OCI-LY1 (cell line): ENCODE data around the gene TPM2.

Experiments used
- H2AFZ ChIP-seq: fragments of 200-600 bp; sonication (generic), shearing (Covaris generic); 2 replicates; pipeline ENCODE4 v1.6.0; 2014; ENCODE audit warnings: antibody characterized with exemption, mild to moderate bottlenecking, low read length
- H3F3A ChIP-seq: fragments of 200-600 bp; sonication (generic), shearing (Covaris generic); 2 replicates; pipeline ENCODE4 v1.6.0; 2014; ENCODE audit warnings: mild to moderate bottlenecking, antibody characterized with exemption, low read length, moderate library complexity; ENCODE audit not compliant: insufficient read depth
- H3K27ac ChIP-seq: fragments of 200-600 bp; sonication (generic); 2 replicates; pipeline ENCODE4 v1.5.1; 2014; ENCODE audit warnings: low read length, mixed run types, mild to moderate bottlenecking, low read depth; ENCODE audit not compliant: poor library complexity, severe bottlenecking
- H3K27me3 ChIP-seq: fragments of 200-600 bp; sonication (generic); 2 replicates; pipeline ENCODE4 v1.6.0; 2014; ENCODE audit warnings: antibody characterized with exemption, mild to moderate bottlenecking, low read length, moderate library complexity; ENCODE audit not compliant: insufficient read depth
- H3K36me3 ChIP-seq: fragments of 200-600 bp; sonication (generic); 2 replicates; pipeline ENCODE4 v1.6.1; 2014; ENCODE audit warnings: mild to moderate bottlenecking, antibody characterized with exemption, low read length, moderate library complexity, mixed read lengths; ENCODE audit not compliant: insufficient read depth
- H3K4me1 ChIP-seq: fragments of 200-600 bp; sonication (generic); 2 replicates; pipeline ENCODE4 v1.5.1; 2014; ENCODE audit warnings: mild to moderate bottlenecking, low read length, moderate library complexity; ENCODE audit not compliant: insufficient read depth, severe bottlenecking
- H3K4me2 ChIP-seq: fragments of 200-600 bp; sonication (generic), shearing (Covaris generic); 2 replicates; pipeline ENCODE4 v1.6.1; 2014; ENCODE audit warnings: low read length
- H3K4me3 ChIP-seq: fragments of 200-600 bp; sonication (generic); 2 replicates; pipeline ENCODE4 v1.5.1; 2014; ENCODE audit warnings: low read length, low read depth, mild to moderate bottlenecking, mixed read lengths; ENCODE audit not compliant: poor library complexity, severe bottlenecking
- H3K79me2 ChIP-seq: fragments of 200-600 bp; shearing (Covaris generic); 2 replicates; pipeline ENCODE4 v1.6.1; 2016; ENCODE audit warnings: mixed run types, low read length, mixed read lengths; ENCODE audit not compliant: insufficient read depth
- H3K9ac ChIP-seq: fragments of 200-600 bp; sonication (generic), shearing (Covaris generic); 2 replicates; pipeline ENCODE4 v1.6.1; 2014; ENCODE audit warnings: mild to moderate bottlenecking, low read length, mixed read lengths
- H3K9me2 ChIP-seq: fragments of 200-600 bp; sonication (generic), shearing (Covaris generic); 2 replicates; pipeline ENCODE4 v1.6.1; 2014; ENCODE audit warnings: low read depth, mild to moderate bottlenecking, low read length, mixed read lengths
- H3K9me3 ChIP-seq: fragments of 200-600 bp; shearing (Covaris generic); 2 replicates; pipeline ENCODE4 v1.6.1; 2014; ENCODE audit warnings: low read length, mixed read lengths
- H4K20me1 ChIP-seq: fragments of 200-600 bp; sonication (generic), shearing (Covaris generic); 2 replicates; pipeline ENCODE4 v1.6.0; 2016; ENCODE audit warnings: mild to moderate bottlenecking, low read length; ENCODE audit not compliant: insufficient read depth
- EZH2 ChIP-seq: fragments of 200-600 bp; sonication (generic), shearing (Covaris generic); IDR thresholded peaks from 2 replicates; pipeline ENCODE4 v1.8.0; 2017; ENCODE audit warnings: borderline replicate concordance, mixed run types, mild to moderate bottlenecking, antibody characterized with exemption, low read length, moderate library complexity, mixed read lengths
- TF ChIP-seq, protein P1 (sequence below): fragments of 200-600 bp; sonication (generic), shearing (Covaris generic); IDR thresholded peaks from 2 replicates; pipeline ENCODE4 v1.5.1; 2017; ENCODE audit warnings: mild to moderate bottlenecking, antibody characterized with exemption, low read length, moderate library complexity, mixed read lengths

The TPM2 gene

DNA sequence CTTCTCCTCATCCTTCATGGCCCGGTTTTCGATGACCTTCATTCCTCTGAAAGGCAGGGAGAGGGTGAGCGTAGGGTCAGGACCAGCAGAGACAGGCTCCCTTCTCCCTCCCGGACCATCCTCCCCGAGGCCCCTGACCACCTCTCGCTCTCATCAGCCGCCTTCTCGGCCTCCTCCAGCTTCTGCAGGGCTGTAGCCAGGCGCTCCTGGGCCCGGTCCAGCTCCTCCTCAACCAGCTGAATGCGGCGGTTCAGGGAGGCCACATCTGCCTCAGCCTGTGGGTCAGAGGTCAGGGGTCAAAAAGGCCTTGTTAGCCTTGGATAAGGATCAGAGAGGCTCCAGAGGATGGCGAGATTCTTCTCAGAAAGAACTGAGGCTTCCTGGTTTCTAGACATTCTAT, 4.2 kb downstream of the TPM2 start:
- Histone ChIP-seq H3K9me2 (no peaks in the 10 kb centered on the region), H3K27ac (no peak overlapping the region), H3K4me3 (no peak overlapping the region), H3K9me3 (no peaks in the 10 kb centered on the region), H3K79me2 (no peaks in the 10 kb centered on the region), H3K27me3 (no peaks in the 10 kb centered on the region; the same call in 1 of the 2 replicates), H4K20me1 (no peaks in the 10 kb centered on the region), H3K4me2 (no peak overlapping the region), H3K4me1 (peaks cover 34% of the 10 kb centered on the region), H3K9ac (no peak overlapping the region), H2AFZ (no peak overlapping the region), H3F3A (no peaks in the 10 kb centered on the region), H3K36me3 (no peaks in the 10 kb centered on the region)
- TF ChIP-seq EZH2, result no peak
- TF ChIP-seq, protein P1, sequence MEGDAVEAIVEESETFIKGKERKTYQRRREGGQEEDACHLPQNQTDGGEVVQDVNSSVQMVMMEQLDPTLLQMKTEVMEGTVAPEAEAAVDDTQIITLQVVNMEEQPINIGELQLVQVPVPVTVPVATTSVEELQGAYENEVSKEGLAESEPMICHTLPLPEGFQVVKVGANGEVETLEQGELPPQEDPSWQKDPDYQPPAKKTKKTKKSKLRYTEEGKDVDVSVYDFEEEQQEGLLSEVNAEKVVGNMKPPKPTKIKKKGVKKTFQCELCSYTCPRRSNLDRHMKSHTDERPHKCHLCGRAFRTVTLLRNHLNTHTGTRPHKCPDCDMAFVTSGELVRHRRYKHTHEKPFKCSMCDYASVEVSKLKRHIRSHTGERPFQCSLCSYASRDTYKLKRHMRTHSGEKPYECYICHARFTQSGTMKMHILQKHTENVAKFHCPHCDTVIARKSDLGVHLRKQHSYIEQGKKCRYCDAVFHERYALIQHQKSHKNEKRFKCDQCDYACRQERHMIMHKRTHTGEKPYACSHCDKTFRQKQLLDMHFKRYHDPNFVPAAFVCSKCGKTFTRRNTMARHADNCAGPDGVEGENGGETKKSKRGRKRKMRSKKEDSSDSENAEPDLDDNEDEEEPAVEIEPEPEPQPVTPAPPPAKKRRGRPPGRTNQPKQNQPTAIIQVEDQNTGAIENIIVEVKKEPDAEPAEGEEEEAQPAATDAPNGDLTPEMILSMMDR, result no peak

DNA sequence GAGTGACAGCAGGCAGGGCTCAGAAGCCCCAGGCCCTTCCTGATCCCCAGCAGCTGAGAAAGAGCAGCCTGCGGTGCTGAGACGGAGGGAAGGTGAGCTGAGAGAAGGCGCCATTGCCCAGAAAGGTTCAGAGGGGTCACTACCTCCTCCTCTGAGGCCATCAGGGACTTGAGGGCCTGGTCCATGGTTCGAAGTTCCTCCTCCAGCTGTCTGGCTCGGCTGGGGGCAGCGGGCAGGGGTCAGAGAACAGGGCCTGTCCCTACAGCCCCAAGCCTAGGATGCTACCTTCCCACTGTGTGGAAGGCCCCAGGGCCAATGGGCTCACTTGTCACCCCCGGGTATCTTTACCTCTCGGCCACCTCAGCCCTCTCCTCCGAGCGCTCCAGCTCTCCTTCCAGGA, 4.8 kb downstream of the TPM2 start:
- no peaks in the 10 kb centered on the region for H3K36me3 ChIP-seq
- no peaks in the 10 kb centered on the region for H3K9me3 ChIP-seq
- no peak overlapping the region for H3K9ac ChIP-seq
- H3K4me2 ChIP-seq, result no peak overlapping the region
- no peaks in the 10 kb centered on the region for H3K9me2 ChIP-seq
- H3F3A ChIP-seq, result no peaks in the 10 kb centered on the region
- H3K4me3 ChIP-seq, result no peak overlapping the region
- H4K20me1 ChIP-seq, result no peaks in the 10 kb centered on the region
- TF ChIP-seq, protein P1, result no peak
- TF ChIP-seq EZH2, result no peak
- peaks cover 34% of the 10 kb centered on the region for H3K4me1 ChIP-seq
- H2AFZ ChIP-seq, result no peak overlapping the region
- no peak overlapping the region for H3K27ac ChIP-seq
- H3K79me2 ChIP-seq, result no peaks in the 10 kb centered on the region
- H3K27me3 ChIP-seq, result no peaks in the 10 kb centered on the region; the same call in 1 of the 2 replicates

DNA sequence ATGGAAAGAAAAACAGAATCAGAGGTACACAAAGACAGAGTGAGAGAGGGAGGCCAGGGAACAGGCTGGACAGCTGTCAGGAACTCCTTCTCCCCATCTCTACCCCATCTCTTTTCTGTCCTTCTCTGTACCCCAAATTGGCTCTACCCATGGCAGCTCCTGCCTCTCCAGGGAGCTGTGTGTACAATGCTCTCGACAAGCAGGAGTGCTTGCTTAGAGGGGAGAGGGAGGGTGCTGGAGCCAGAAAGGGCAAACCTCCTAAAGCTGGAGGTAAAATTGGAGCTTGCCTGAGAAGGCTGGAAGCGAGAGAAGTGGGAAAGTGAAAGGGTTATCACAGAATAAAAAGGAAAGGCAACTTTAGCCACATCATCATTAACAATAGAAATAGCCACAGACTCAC, 6.4 kb downstream of the TPM2 start:
- Histone ChIP-seq H3K27me3 (no peaks in the 10 kb centered on the region; the same call in 1 of the 2 replicates), H3K4me2 (no peak overlapping the region), H3K9ac (no peak overlapping the region), H3F3A (no peaks in the 10 kb centered on the region), H3K36me3 (no peaks in the 10 kb centered on the region), H3K4me1 (peaks cover 30% of the 10 kb centered on the region), H3K79me2 (no peaks in the 10 kb centered on the region), H4K20me1 (no peaks in the 10 kb centered on the region), H3K9me2 (no peaks in the 10 kb centered on the region), H3K9me3 (no peaks in the 10 kb centered on the region), H3K27ac (no peak overlapping the region), H3K4me3 (no peak overlapping the region), H2AFZ (no peak overlapping the region)
- TF ChIP-seq EZH2, result no peak
- TF ChIP-seq, protein P1, result no peak
